Transverse colon (tissue), 3 donors: ENCODE results near the gene ZNF160.

Source experiments
- POLR2A ChIP-seq: fragments of 450-650 bp; IDR thresholded peaks from one replicate; pipeline ENCODE4 v1.6.1; 2016; ENCODE audit warnings: antibody characterized with exemption, mild to moderate bottlenecking, moderate library complexity
- TF ChIP-seq, protein P1 (sequence below), 5 experiments: fragments of 200-600 bp in 3 of 5; fragments of 450-650 bp in 2 of 5; sonication (generic) in 3 of 5; IDR thresholded peaks; 1 replicate in 2 of 5; 2 replicates in 3 of 5; pipeline ENCODE4 v1.5.1; 2016 to 2017; ENCODE audit warnings: antibody characterized with exemption in 5 of 5, inconsistent platforms in 3 of 5, mild to moderate bottlenecking in 2 of 5, moderate library complexity in 1 of 5

DNA sequence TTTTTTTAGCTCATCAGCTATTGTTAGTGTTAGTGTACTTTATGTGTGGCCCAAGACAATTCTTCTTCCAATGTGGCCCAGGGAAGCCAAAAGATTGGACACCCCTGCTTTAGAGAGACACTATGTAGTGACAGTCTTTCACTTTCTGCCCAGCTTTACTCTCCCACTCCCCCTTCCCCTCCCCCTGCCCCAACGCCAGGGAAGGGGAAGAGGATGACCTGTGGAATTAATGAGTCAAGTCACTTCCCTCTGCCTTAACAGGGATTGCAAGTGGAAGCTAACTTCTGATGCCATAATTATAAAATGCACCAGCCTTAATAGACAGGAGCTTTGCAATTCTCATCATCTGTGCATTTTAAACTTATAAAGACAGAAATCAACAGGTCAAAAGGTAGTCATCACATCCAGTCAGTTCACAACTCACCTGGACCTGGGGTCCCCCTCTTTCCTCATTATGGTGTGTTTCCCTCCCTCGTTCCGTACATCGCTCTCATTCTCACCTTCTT, 27.9 kb upstream of the ZNF160 start:
- TF ChIP-seq, protein P1, sequence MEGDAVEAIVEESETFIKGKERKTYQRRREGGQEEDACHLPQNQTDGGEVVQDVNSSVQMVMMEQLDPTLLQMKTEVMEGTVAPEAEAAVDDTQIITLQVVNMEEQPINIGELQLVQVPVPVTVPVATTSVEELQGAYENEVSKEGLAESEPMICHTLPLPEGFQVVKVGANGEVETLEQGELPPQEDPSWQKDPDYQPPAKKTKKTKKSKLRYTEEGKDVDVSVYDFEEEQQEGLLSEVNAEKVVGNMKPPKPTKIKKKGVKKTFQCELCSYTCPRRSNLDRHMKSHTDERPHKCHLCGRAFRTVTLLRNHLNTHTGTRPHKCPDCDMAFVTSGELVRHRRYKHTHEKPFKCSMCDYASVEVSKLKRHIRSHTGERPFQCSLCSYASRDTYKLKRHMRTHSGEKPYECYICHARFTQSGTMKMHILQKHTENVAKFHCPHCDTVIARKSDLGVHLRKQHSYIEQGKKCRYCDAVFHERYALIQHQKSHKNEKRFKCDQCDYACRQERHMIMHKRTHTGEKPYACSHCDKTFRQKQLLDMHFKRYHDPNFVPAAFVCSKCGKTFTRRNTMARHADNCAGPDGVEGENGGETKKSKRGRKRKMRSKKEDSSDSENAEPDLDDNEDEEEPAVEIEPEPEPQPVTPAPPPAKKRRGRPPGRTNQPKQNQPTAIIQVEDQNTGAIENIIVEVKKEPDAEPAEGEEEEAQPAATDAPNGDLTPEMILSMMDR (IDR thresholded peaks at IDR 0.05), result no peak
- TF ChIP-seq POLR2A, result no peak
